ENCODE measurements around the gene JAKMIP2. TPM values are rescaled to one million over a fixed set of nuclear protein-coding genes. Genes with fewer than 3 reads are reported as not detected.
"Not testable (repeated sequence)": the region's sequence is repeated elsewhere in the genome, so short reads cannot be mapped to it uniquely, and the experiment has no call there.

Gene JAKMIP2
- total RNA-seq, 1 experiment from 2014 or later: 67.4 TPM

GRCh38 chr5:147554261-147554817 is 228.2 kb downstream of the JAKMIP2 start:
- no peak for DNase-seq (ENCODE audit: low spot score)

GRCh38 chr5:147553817-147554216 is 228.7 kb downstream of the JAKMIP2 start:
- intact Hi-C loops (cut with micrococcal nuclease; ENCODE audit: unreplicated experiment); H3K27ac ChIP-seq (ENCODE audit: low read depth, low read length, poor library complexity, severe bottlenecking); H3K36me3 ChIP-seq (ENCODE audit: insufficient read depth, low read length, poor library complexity, severe bottlenecking); DNase-seq (ENCODE audit: low spot score); H3K27me3 ChIP-seq (replicated peaks; ENCODE audit: insufficient read depth, low read depth, low read length, poor library complexity); BruUV-seq (replicated peaks); H3K9me3 ChIP-seq (ENCODE audit: low read depth, low read length, poor library complexity, severe bottlenecking); POLR2A ChIA-PET (ENCODE audit: low non-redundant PET); H3K4me3 ChIP-seq (ENCODE audit: low read depth, low read length, poor library complexity, severe bottlenecking); CTCF ChIA-PET; H3K4me1 ChIP-seq (ENCODE audit: insufficient read depth, low read length, poor library complexity, severe bottlenecking): not testable (repeated sequence)

More at GRCh38 chr5:147554261-147554817, 228.2 kb downstream of the JAKMIP2 start:
- ChIA-PET CTCF (no interaction called here), POLR2A (ENCODE audit: low non-redundant PET) (no interaction called here)
- TF ChIP-seq CTCF (conservative IDR thresholded peaks at IDR 0.05; ENCODE audit: low read depth, low read length) (no peak), EZH2 (IDR thresholded peaks at IDR 0.05; ENCODE audit: borderline replicate concordance, low read depth, low read length, poor library complexity, severe bottlenecking) (no peak)
- Histone ChIP-seq H3K9me3 (ENCODE audit: low read depth, low read length, poor library complexity, severe bottlenecking) (no peaks in the 10 kb centered on the region), H3K4me1 (ENCODE audit: insufficient read depth, low read length, poor library complexity, severe bottlenecking) (peaks cover 4% of the 10 kb centered on the region), H3K4me3 (ENCODE audit: low read depth, low read length, poor library complexity, severe bottlenecking) (no peak overlapping the region), H3K36me3 (ENCODE audit: insufficient read depth, low read length, poor library complexity, severe bottlenecking) (no peaks in the 10 kb centered on the region), H3K27ac (ENCODE audit: low read depth, low read length, poor library complexity, severe bottlenecking) (no peak overlapping the region), H3K27me3 (replicated peaks; ENCODE audit: insufficient read depth, low read depth, low read length, poor library complexity) (no peaks in the 10 kb centered on the region)
- intact Hi-C loops (cut with micrococcal nuclease; ENCODE audit: unreplicated experiment): no loop called here
- BruUV-seq (replicated peaks): no TSS peak

- peaks cover 4% of the 10 kb centered on the region for H3K4me1 ChIP-seq (ENCODE audit: insufficient read depth, low read length, poor library complexity, severe bottlenecking)
- no peak for DNase-seq (ENCODE audit: low spot score)
Observed at GRCh38 chr5:147552897-147553296, 229.6 kb downstream of the JAKMIP2 start.

More at GRCh38 chr5:147552897-147553296, 229.6 kb downstream of the JAKMIP2 start:
- H3K27me3 ChIP-seq (replicated peaks; ENCODE audit: insufficient read depth, low read depth, low read length, poor library complexity): no peaks in the 10 kb centered on the region
- BruUV-seq (replicated peaks): no TSS peak
- H3K4me3 ChIP-seq (ENCODE audit: low read depth, low read length, poor library complexity, severe bottlenecking): no peak overlapping the region
- intact Hi-C loops (cut with micrococcal nuclease; ENCODE audit: unreplicated experiment): no loop called here
- ChIA-PET CTCF (no interaction called here), POLR2A (ENCODE audit: low non-redundant PET) (no interaction called here)
- no peaks in the 10 kb centered on the region for H3K9me3 ChIP-seq (ENCODE audit: low read depth, low read length, poor library complexity, severe bottlenecking)
- TF ChIP-seq CTCF (conservative IDR thresholded peaks at IDR 0.05; ENCODE audit: low read depth, low read length): no peak
- TF ChIP-seq EZH2 (IDR thresholded peaks at IDR 0.05; ENCODE audit: borderline replicate concordance, low read depth, low read length, poor library complexity, severe bottlenecking): no peak
- no peak overlapping the region for H3K27ac ChIP-seq (ENCODE audit: low read depth, low read length, poor library complexity, severe bottlenecking)
- no peaks in the 10 kb centered on the region for H3K36me3 ChIP-seq (ENCODE audit: insufficient read depth, low read length, poor library complexity, severe bottlenecking)

All from A673 (cell line).